Hypothalamus (tissue), 51 donors: ENCODE measurements around the gene SEMA4G.
A peak's percentile ranks its signal among the peaks of the same experiment; 100 is the strongest.
"Not testable (repeated sequence)": the region's sequence is repeated elsewhere in the genome, so short reads cannot be mapped to it uniquely, and the experiment has no call there.

Experiments used
- DNase-seq, 51 donors: peaks; one replicate each; lab custom pipeline; 2025; lab: John Stamatoyannopoulos, UW

The SEMA4G gene

GRCh38 chr10:100970914-100971811, 1.9 kb downstream of the SEMA4G start:
- DNase-seq: no peak

GRCh38 chr10:100972115-100972903, 3.0 kb downstream of the SEMA4G start:
- no peak for DNase-seq

GRCh38 chr10:100972904-100973535, 3.7 kb downstream of the SEMA4G start:
- DNase-seq: no peak

GRCh38 chr10:100975397-100975796, 6.1 kb downstream of the SEMA4G start:
- not testable (repeated sequence) for DNase-seq

GRCh38 chr10:100976906-100977305, 7.6 kb downstream of the SEMA4G start:
- no peak for DNase-seq

- DNase-seq: no peak
Measured at GRCh38 chr10:100977436-100977835, 8.1 kb downstream of the SEMA4G start.

DNA sequence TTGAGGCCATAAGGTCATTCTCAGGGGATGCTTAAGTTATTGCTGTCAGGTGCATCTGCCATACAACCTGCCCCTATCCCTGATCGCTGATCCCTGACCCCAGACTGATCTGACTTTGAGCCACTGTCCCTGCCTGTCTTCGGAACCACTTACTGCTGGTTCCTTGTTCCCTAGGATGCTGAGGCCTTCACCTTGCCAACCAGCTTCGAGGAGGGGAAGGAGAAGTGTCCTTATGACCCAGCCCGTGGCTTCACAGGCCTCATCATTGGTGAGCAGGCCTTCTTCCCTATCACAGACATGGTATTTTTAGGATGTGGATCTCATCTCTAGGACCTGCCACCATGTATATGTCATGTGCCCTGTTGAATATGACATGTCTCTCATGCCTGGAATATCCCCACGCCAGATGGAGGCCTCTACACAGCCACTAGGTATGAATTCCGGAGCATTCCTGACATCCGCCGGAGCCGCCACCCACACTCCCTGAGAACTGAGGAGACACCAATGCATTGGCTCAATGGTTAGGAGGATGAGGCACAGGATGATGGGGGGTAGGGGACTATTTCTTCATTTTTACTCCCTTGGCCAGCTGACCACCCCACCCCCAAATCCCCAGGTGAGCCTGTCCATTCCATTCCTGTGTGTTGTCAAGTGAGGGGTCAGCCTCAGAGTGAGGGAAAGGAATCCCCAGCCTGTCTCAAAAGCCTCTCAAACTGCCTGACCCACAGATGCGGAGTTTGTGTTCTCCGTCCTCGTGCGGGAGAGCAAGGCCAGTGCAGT, 9.0 kb downstream of the SEMA4G start:
- no peak for DNase-seq

- no peak for DNase-seq
Measured at GRCh38 chr10:100978901-100979195, 9.5 kb downstream of the SEMA4G start.

GRCh38 chr10:100979791-100980272, 10.5 kb downstream of the SEMA4G start:
- no peak for DNase-seq

DNA sequence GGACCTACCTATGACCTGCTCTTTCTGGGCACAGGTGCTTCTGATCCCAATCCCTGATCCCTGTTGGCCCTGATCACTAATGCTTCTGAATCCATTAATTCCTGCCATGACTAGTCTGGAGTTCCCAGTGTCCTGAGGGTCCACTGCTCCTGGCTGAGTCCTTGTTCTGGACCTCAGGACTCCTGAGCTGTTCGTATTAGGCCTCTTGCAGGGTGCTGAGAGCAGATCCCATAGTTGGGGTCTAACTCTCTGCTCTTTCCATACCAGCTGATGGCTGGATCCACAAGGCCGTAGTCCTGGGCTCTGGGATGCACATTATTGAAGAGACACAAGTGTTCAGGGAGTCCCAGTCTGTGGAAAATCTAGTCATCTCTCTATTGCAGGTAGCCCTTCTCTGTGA, 11.0 kb downstream of the SEMA4G start:
- DNase-seq: no peak

DNA sequence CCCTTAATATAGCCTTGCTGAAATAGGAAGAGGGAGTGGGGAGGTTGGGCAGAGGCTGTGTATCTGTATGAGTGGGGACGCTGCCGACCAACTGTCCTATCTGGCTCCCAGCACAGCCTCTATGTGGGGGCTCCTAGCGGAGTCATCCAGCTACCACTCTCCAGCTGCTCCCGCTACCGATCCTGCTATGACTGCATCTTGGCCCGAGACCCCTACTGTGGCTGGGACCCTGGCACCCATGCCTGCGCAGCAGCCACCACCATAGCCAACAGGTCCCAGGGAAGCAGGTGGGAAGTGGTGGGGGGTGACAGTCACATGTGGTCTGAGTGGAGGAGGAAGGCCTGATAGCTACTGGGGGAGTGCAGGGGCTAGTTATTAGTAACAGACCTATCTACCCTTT, 11.4 kb downstream of the SEMA4G start:
- no peak for DNase-seq

- no peak for DNase-seq
Measured at GRCh38 chr10:100981178-100981772, 12.0 kb downstream of the SEMA4G start.

DNA sequence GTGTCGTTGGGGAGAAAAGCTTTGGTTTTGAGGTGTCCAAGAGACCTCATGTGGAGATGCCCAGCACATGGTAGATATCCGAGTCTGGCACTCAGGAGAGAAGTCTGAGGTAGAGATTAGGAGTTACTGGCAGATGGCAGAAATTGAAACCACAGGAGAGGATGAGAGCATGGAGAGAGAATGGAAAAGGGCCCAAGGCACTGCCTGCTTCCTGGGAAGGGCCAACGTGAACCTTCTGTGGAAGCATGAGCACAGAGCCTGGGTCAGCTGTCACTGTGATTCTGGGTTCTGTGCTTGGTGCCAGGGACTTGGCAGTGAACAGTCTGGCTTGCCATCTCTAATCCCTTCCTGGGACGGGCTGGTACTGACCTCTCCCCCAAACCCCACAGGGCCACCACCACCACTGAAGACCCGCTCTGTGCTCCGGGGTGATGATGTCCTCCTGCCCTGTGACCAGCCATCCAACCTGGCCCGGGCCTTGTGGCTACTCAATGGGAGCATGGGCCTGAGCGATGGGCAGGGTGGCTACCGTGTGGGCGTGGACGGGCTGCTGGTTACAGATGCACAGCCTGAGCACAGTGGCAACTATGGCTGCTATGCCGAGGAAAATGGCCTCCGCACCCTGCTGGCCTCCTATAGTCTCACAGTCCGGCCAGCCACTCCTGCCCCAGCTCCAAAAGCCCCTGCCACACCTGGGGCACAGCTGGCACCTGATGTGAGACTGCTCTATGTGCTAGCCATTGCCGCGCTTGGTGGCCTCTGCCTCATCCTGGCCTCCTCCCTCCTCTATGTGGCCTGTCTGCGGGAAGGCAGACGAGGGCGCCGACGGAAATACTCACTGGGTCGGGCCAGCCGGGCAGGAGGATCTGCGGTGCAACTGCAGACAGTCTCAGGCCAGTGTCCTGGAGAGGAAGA, 13.9 kb downstream of the SEMA4G start:
- peak in 1 of 51 donors; percentile 29 for DNase-seq

GRCh38 chr10:100983868-100984671, 14.8 kb downstream of the SEMA4G start:
- no peak for DNase-seq

GRCh38 chr10:100984672-100985177, 15.4 kb downstream of the SEMA4G start:
- no peak for DNase-seq

DNA sequence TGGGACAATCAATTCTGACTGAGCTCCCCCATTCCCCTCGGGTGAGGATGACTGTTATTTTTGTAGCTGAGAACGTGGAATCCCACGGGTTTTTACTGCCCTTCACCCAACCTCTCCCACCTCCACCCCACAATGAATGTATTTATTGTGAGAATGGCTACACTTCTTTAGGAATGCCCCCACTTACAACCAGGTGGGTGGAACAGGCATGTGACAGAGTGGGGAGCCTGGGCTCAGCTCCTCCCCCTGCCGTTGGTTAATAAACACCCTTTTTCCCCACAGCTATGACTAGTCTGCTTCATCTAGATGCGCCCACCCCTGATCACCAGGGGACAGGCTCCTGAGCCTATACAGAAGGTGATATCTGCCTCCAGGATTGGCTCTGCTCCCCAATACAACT, 16.0 kb downstream of the SEMA4G start:
- no peak for DNase-seq

- no peak for DNase-seq
Measured at GRCh38 chr10:100986623-100986951, 17.3 kb downstream of the SEMA4G start.
